DOHH2 (cell line): ENCODE results near the gene CDC37L1.

Experiments used
- CTCF ChIP-seq: fragments of 200-600 bp; sonication (generic); IDR thresholded peaks from one replicate; pipeline ENCODE4 v1.5.1; 2014; ENCODE audit warnings: antibody characterized with exemption, mild to moderate bottlenecking, low read depth, low read length; ENCODE audit not compliant: poor library complexity, severe bottlenecking
- EZH2phosphoT487 ChIP-seq: fragments of 200-600 bp; sonication (generic); IDR thresholded peaks from 2 replicates; pipeline ENCODE4 v1.6.1; 2017; ENCODE audit warnings: borderline replicate concordance, mild to moderate bottlenecking, antibody characterized with exemption, low read length, moderate library complexity, mixed read lengths

GRCh38 chr9:4680750-4681149, 1.4 kb downstream of the CDC37L1 start:
- TF ChIP-seq CTCF: no peak
- TF ChIP-seq EZH2phosphoT487: no peak
